GM12875 (cell line): ENCODE data around the gene SLC28A2.
"Not testable (repeated sequence)": the region's sequence is repeated elsewhere in the genome, so short reads cannot be mapped to it uniquely, and the experiment has no call there.

Experiments
- H3K4me3 ChIP-seq: one replicate; pipeline ENCODE4 v1.5.1; 2011; ENCODE audit warnings: low read depth, low read length, control low read depth
- CTCF ChIP-seq: IDR thresholded peaks from 2 replicates; pipeline ENCODE4 v1.5.1; 2011; ENCODE audit warnings: low read depth, mild to moderate bottlenecking, control low read depth, inconsistent platforms, low read length, moderate library complexity, borderline replicate concordance; ENCODE audit not compliant: insufficient read depth

The SLC28A2 gene

GRCh38 chr15:45225506-45226273 is 26.3 kb upstream of the SLC28A2 start:
- no peak for TF ChIP-seq CTCF
- H3K4me3 ChIP-seq: no peak overlapping the region

GRCh38 chr15:45228931-45229330 is 23.1 kb upstream of the SLC28A2 start:
- no peak overlapping the region for H3K4me3 ChIP-seq
- TF ChIP-seq CTCF: no peak

GRCh38 chr15:45230245-45230965 is 21.6 kb upstream of the SLC28A2 start:
- TF ChIP-seq CTCF: no peak
- H3K4me3 ChIP-seq: no peak overlapping the region

GRCh38 chr15:45231132-45231531 is 20.9 kb upstream of the SLC28A2 start:
- H3K4me3 ChIP-seq: no peak overlapping the region
- no peak for TF ChIP-seq CTCF

GRCh38 chr15:45231864-45232562 is 20.0 kb upstream of the SLC28A2 start:
- no peak for TF ChIP-seq CTCF

GRCh38 chr15:45234562-45235235 is 17.3 kb upstream of the SLC28A2 start:
- no peak overlapping the region for H3K4me3 ChIP-seq
- TF ChIP-seq CTCF: no peak

More at GRCh38 chr15:45231864-45232562, 20.0 kb upstream of the SLC28A2 start:
- H3K4me3 ChIP-seq: no peak overlapping the region

- not testable (repeated sequence) for H3K4me3 ChIP-seq
Observed at GRCh38 chr15:45236806-45237205, 15.2 kb upstream of the SLC28A2 start.
